ENCODE results near the gene SERPINB12. TPM values are rescaled to one million over a fixed set of nuclear protein-coding genes. Genes with fewer than 3 reads are reported as not detected.

The SERPINB12 gene
- total RNA-seq, 3 donors from 2014 or later: not detected

GRCh38 chr18:63508596-63508995, 33.6 kb upstream of the SERPINB12 start:
- no peaks in the 10 kb centered on the region for H3K9me3 ChIP-seq
- H3K4me3 ChIP-seq: no peak overlapping the region
- no peaks in the 10 kb centered on the region for H3K4me1 ChIP-seq
- no peak overlapping the region for H3K27ac ChIP-seq
- no peak for DNase-seq (ENCODE audit: low spot score in 2 of 2)
- H3K36me3 ChIP-seq: no peaks in the 10 kb centered on the region
- H3K27me3 ChIP-seq: peaks cover 0 to 9% of the 10 kb centered on the region in 2 donors
- TF ChIP-seq POLR2A (IDR thresholded peaks at IDR 0.05): no peak
- TF ChIP-seq CTCF (IDR thresholded peaks at IDR 0.05): no peak
- TF ChIP-seq POLR2AphosphoS5 (IDR thresholded peaks at IDR 0.05): no peak
- intact Hi-C loops (cut with DNase I; ENCODE audit: low total_unique reads): no loop called here

- no peaks in the 10 kb centered on the region for H3K9me3 ChIP-seq
- no peaks in the 10 kb centered on the region for H3K4me1 ChIP-seq
- no peaks in the 10 kb centered on the region for H3K36me3 ChIP-seq
- no peak for DNase-seq (ENCODE audit: low spot score in 2 of 2)
- TF ChIP-seq CTCF (IDR thresholded peaks at IDR 0.05) (peak in 1 of 3 donors; percentile 29), POLR2A (IDR thresholded peaks at IDR 0.05) (no peak), POLR2AphosphoS5 (IDR thresholded peaks at IDR 0.05) (no peak)
- no peak overlapping the region for H3K27ac ChIP-seq
- H3K4me3 ChIP-seq: no peak overlapping the region
- intact Hi-C loops (cut with DNase I; ENCODE audit: low total_unique reads): no loop called here
- H3K27me3 ChIP-seq: peaks cover 0 to 5% of the 10 kb centered on the region in 2 donors
Observed at GRCh38 chr18:63511285-63511684, 30.9 kb upstream of the SERPINB12 start.

DNA sequence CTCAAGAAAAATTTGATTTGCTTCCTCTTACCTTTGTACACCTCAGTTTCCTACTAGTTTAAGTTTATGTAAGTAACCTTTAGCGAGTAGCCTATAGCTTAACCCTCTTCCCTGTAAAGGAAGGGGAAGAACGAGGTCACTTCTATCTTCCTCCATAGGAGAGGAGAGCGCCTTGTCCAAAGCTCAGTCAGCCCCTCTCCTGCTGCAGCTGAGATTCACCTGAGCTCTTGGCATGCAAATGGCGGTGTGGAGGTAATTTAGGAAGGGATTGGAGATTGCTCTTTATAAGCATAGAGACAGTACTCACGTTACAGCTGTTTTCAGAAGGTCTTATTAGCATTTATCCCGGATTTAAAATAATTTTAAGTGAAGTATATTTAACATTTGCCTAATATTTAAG, 27.8 kb upstream of the SERPINB12 start:
- TF ChIP-seq POLR2AphosphoS5 (IDR thresholded peaks at IDR 0.05) (no peak), CTCF (IDR thresholded peaks at IDR 0.05) (no peak), POLR2A (IDR thresholded peaks at IDR 0.05) (no peak)
- intact Hi-C loops (cut with DNase I; ENCODE audit: low total_unique reads): no loop called here
- Histone ChIP-seq H3K4me3 (no peak overlapping the region), H3K27ac (no peak overlapping the region), H3K9me3 (no peaks in the 10 kb centered on the region), H3K36me3 (no peaks in the 10 kb centered on the region), H3K27me3 (peaks cover 0 to 11% of the 10 kb centered on the region in 2 donors), H3K4me1 (no peaks in the 10 kb centered on the region)
- no peak for DNase-seq (ENCODE audit: low spot score in 2 of 2)

DNA sequence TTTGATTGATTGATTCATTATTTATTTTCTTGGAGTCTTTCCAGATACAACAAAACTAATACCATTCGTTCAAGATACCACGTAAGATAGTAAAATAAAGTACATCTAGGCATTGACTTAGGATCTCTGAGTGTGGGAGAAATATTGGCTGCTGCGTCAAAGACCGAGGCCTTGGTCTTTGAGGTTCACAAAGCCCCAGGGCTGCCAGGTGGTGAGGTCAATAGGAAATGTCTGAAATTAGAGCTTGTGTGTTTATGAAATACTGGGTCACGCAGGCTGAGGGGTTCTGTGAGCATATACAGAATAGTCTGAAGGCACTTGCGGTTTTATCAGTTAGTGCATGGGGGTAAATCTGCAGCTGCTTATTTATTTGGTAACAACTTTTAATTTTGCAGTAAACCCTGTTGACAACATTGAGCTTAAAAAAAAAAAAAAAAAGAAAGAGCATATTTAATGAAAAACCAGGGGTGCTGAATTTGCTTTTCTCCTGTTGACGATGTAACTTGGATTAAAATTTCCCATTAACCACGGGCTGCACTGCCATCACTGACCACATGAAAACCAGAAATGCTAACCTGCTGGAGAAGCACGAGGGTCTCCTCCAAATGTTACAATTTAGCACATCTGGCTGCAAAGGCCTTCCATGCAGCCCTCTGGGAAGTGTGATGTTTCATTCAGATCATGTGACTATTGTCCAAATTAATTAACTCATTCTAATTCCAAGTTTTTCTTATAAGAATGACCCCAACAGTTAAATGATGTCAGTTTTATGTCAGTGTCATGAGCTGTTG, 27.1 kb upstream of the SERPINB12 start:
- Histone ChIP-seq H3K4me3 (no peak overlapping the region), H3K4me1 (no peaks in the 10 kb centered on the region), H3K27ac (no peak overlapping the region), H3K36me3 (no peaks in the 10 kb centered on the region), H3K9me3 (no peaks in the 10 kb centered on the region), H3K27me3 (peaks cover 0 to 9% of the 10 kb centered on the region in 2 donors)
- no peak for TF ChIP-seq POLR2A (IDR thresholded peaks at IDR 0.05)
- peak in 1 of 3 donors; percentile 14 for TF ChIP-seq CTCF (IDR thresholded peaks at IDR 0.05)
- no peak for TF ChIP-seq POLR2AphosphoS5 (IDR thresholded peaks at IDR 0.05)
- intact Hi-C loops (cut with DNase I; ENCODE audit: low total_unique reads): no loop called here
- DNase-seq (ENCODE audit: low spot score in 2 of 2): no peak

DNA sequence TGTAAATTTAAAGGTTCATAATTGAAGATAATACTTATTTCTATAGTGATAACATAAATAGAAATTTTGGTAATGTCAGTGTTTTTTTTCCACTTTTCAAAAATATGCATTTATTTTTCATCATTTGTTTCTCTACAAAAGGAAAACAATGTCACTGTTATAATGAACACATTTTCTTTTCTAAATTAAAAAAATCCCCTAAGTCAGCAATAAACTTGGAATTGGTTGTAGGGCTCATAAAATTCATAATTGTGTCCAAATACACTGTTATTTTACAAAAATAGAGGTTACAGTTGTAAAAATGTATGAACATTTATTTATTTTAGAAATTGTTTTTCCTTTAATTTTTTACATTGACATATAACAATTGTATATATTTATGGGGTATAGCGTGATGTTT, 26.4 kb upstream of the SERPINB12 start:
- no peak overlapping the region for H3K27ac ChIP-seq
- TF ChIP-seq CTCF (IDR thresholded peaks at IDR 0.05) (no peak), POLR2A (IDR thresholded peaks at IDR 0.05) (no peak), POLR2AphosphoS5 (IDR thresholded peaks at IDR 0.05) (no peak)
- no peak overlapping the region for H3K4me3 ChIP-seq
- no peak for DNase-seq (ENCODE audit: low spot score in 2 of 2)
- no peaks in the 10 kb centered on the region for H3K9me3 ChIP-seq
- no peaks in the 10 kb centered on the region for H3K4me1 ChIP-seq
- intact Hi-C loops (cut with DNase I; ENCODE audit: low total_unique reads): no loop called here
- H3K36me3 ChIP-seq: no peaks in the 10 kb centered on the region
- H3K27me3 ChIP-seq: peaks cover 0 to 5% of the 10 kb centered on the region in 2 donors
